ENCODE results near the gene RXRA.

Gene RXRA

DNA sequence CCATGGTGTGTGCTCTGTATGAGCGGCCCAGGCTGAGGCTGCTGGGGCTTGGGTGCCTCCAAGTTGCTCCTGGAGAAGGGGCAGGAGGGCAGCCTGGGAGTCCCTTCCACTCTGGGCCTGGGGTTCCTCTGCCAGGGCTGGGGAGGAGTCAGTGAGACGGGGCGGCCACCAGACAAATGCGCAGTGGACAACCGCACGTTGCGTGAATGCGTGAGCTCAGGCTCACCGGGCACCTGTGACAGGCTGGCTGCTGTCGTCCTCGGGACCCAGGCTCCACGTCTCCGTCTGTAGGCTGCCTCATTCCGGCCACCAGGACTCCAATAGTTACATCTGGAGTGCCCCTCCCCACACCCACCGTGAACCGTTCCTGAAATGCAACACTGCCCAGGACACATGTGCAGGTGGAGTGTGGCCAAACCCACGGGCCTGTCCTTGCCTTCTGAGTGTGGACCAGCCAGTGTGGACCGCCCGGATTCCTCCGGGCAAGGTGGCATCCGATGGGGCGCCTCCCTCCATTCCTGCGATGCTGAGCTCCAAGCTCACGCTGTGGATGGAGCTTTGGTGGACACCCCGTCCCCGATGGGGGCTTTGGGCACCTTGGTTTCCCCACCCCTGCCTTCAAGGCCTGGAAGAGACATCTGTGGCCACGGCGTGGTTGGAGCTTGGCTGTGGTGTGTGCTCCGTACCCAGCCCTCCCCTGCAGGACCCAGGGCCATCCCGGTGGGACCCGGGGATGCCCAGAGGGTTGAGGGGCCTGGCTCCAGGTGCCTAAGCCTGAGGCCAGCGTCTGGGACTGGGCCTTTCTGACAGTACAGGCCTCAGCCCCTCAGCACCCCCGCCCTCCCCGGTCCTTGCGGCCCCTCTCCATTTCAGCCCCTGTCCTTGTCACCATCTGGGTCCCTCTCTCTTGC lies 34.0 kb upstream of the RXRA start:
- H3K9ac ChIP-seq (ENCODE audit: low read depth, low read length): no peak overlapping the region
- DNase-seq: no peak
- H3K79me2 ChIP-seq (ENCODE audit: insufficient read depth, low read length): no peaks in the 10 kb centered on the region
- ATAC-seq (ENCODE audit: insufficient read depth, low read depth): no peak
- no peaks in the 10 kb centered on the region for H3K9me3 ChIP-seq (ENCODE audit: insufficient read depth, low read length, severe bottlenecking)
- no peaks in the 10 kb centered on the region for H4K20me1 ChIP-seq (ENCODE audit: insufficient read depth, low read length)
- H3K4me1 ChIP-seq (ENCODE audit: insufficient read depth, low read length): no peaks in the 10 kb centered on the region
- H3K27ac ChIP-seq (ENCODE audit: low read length): no peak overlapping the region
- H3K4me3 ChIP-seq (ENCODE audit: low read depth in 1 of 2, low read length in 2 of 2): no peak overlapping the region
- no peak overlapping the region for H2AFZ ChIP-seq (ENCODE audit: low read depth, low read length)
- no peaks in the 10 kb centered on the region for H3K36me3 ChIP-seq (ENCODE audit: insufficient read depth, low read length)
- no peak for TF ChIP-seq EZH2 (IDR thresholded peaks at IDR 0.05; ENCODE audit: borderline replicate concordance, low read depth, low read length, severe bottlenecking)
- TF ChIP-seq, protein P1, sequence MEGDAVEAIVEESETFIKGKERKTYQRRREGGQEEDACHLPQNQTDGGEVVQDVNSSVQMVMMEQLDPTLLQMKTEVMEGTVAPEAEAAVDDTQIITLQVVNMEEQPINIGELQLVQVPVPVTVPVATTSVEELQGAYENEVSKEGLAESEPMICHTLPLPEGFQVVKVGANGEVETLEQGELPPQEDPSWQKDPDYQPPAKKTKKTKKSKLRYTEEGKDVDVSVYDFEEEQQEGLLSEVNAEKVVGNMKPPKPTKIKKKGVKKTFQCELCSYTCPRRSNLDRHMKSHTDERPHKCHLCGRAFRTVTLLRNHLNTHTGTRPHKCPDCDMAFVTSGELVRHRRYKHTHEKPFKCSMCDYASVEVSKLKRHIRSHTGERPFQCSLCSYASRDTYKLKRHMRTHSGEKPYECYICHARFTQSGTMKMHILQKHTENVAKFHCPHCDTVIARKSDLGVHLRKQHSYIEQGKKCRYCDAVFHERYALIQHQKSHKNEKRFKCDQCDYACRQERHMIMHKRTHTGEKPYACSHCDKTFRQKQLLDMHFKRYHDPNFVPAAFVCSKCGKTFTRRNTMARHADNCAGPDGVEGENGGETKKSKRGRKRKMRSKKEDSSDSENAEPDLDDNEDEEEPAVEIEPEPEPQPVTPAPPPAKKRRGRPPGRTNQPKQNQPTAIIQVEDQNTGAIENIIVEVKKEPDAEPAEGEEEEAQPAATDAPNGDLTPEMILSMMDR (IDR thresholded peaks at IDR 0.05; ENCODE audit: borderline replicate concordance, extremely low read depth, low read length, poor library complexity, severe bottlenecking): no peak
- H3K27me3 ChIP-seq (ENCODE audit: insufficient read depth, low read length, poor library complexity): no peaks in the 10 kb centered on the region
- no peak overlapping the region for H3K4me2 ChIP-seq (ENCODE audit: insufficient read depth, low read length)

DNA sequence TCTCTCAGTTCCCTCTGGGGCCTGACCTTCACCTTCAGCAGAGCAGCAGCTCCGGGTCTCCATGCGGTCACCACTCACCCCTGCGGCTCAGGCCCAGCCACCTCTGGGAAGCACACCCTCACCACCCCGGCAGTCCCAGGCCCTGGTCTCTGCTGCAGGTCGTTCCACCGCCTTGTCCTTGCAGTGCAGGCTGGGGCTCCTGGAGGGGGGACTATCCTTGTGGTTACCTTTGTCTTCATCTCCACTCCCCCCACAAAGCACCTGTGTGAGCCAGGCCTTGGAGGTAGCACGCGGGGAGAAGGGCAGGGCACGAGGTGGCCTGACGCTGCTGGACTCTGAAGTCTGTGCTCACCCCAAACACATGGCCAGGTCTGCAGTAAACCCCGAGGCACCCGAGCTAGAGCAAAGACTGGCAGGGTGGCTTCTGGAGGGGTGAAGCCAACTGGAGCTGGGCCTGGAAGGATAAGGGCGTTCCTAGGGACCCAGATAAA lies 33.2 kb upstream of the RXRA start:
- Histone ChIP-seq H2AFZ (ENCODE audit: low read depth, low read length) (no peak overlapping the region), H3K79me2 (ENCODE audit: insufficient read depth, low read length) (no peaks in the 10 kb centered on the region), H3K4me1 (ENCODE audit: insufficient read depth, low read length) (no peaks in the 10 kb centered on the region), H3K27me3 (ENCODE audit: insufficient read depth, low read length, poor library complexity) (no peaks in the 10 kb centered on the region), H4K20me1 (ENCODE audit: insufficient read depth, low read length) (no peaks in the 10 kb centered on the region), H3K4me3 (ENCODE audit: low read depth in 1 of 2, low read length in 2 of 2) (no peak overlapping the region), H3K36me3 (ENCODE audit: insufficient read depth, low read length) (no peaks in the 10 kb centered on the region), H3K4me2 (ENCODE audit: insufficient read depth, low read length) (no peak overlapping the region), H3K27ac (ENCODE audit: low read length) (no peak overlapping the region), H3K9me3 (ENCODE audit: insufficient read depth, low read length, severe bottlenecking) (no peaks in the 10 kb centered on the region), H3K9ac (ENCODE audit: low read depth, low read length) (no peak overlapping the region)
- ATAC-seq (ENCODE audit: insufficient read depth, low read depth) (no peak), DNase-seq (no peak)
- no peak for TF ChIP-seq EZH2 (IDR thresholded peaks at IDR 0.05; ENCODE audit: borderline replicate concordance, low read depth, low read length, severe bottlenecking)
- TF ChIP-seq, protein P1 (IDR thresholded peaks at IDR 0.05; ENCODE audit: borderline replicate concordance, extremely low read depth, low read length, poor library complexity, severe bottlenecking): no peak

DNA sequence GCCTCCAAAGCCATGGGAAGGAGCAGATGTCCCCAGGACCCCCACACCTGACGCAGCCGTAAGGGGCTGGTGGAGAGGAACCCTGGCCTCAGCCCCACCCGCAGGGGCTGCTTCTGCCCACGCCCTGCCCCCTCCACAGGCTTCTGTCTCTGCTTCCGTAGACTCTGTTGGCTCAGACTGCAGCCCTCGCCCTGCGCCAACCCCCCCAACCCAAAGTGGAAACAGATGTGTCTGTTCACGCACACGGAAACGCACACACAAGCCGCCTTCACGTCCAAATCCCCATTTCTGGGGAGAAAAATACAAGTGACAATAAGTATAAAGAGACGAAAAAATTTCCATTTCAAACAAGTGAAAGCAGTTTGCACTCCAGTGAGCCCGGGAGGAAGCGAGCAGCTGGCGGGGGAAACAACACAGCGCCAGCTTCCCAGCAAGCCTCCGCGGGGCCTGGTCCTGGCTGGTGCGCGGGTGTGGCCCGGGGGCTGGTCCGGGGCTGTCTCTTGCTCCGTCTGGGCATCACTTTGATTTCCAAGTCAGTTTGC lies 32.6 kb upstream of the RXRA start:
- Histone ChIP-seq H3K9me3 (ENCODE audit: insufficient read depth, low read length, severe bottlenecking) (no peaks in the 10 kb centered on the region), H3K79me2 (ENCODE audit: insufficient read depth, low read length) (no peaks in the 10 kb centered on the region), H2AFZ (ENCODE audit: low read depth, low read length) (no peak overlapping the region), H3K36me3 (ENCODE audit: insufficient read depth, low read length) (no peaks in the 10 kb centered on the region), H3K4me1 (ENCODE audit: insufficient read depth, low read length) (no peaks in the 10 kb centered on the region), H3K4me2 (ENCODE audit: insufficient read depth, low read length) (no peak overlapping the region), H3K4me3 (ENCODE audit: low read depth in 1 of 2, low read length in 2 of 2) (no peak overlapping the region), H4K20me1 (ENCODE audit: insufficient read depth, low read length) (no peaks in the 10 kb centered on the region), H3K27me3 (ENCODE audit: insufficient read depth, low read length, poor library complexity) (no peaks in the 10 kb centered on the region), H3K9ac (ENCODE audit: low read depth, low read length) (no peak overlapping the region), H3K27ac (ENCODE audit: low read length) (no peak overlapping the region)
- ATAC-seq (ENCODE audit: insufficient read depth, low read depth) (no peak), DNase-seq (no peak)
- TF ChIP-seq, protein P1 (IDR thresholded peaks at IDR 0.05; ENCODE audit: borderline replicate concordance, extremely low read depth, low read length, poor library complexity, severe bottlenecking): no peak
